GM19099 (cell line): ENCODE measurements around the gene ITGA2.

Experiments used
- POLR2A ChIP-seq: IDR thresholded peaks from 3 replicates; pipeline ENCODE4 v1.6.1; 2011; ENCODE audit warnings: low read depth; ENCODE audit not compliant: insufficient read length; ENCODE audit errors: extremely low read depth

ITGA2 gene

GRCh38 chr5:53084546-53085255, 95.5 kb downstream of the ITGA2 start:
- TF ChIP-seq POLR2A, result no peak

GRCh38 chr5:53087171-53087570, 98.0 kb downstream of the ITGA2 start:
- TF ChIP-seq POLR2A, result no peak

GRCh38 chr5:53087621-53088121, 98.5 kb downstream of the ITGA2 start:
- TF ChIP-seq POLR2A, result no peak

GRCh38 chr5:53089481-53089991, 100.4 kb downstream of the ITGA2 start:
- TF ChIP-seq POLR2A, result no peak

GRCh38 chr5:53090229-53090628, 101.1 kb downstream of the ITGA2 start:
- TF ChIP-seq POLR2A, result no peak

- TF ChIP-seq POLR2A, result no peak
These were observed 102.1 kb downstream of the ITGA2 start for GRCh38 chr5:53091289-53091688.

- no peak for TF ChIP-seq POLR2A
These were observed 103.1 kb downstream of the ITGA2 start for GRCh38 chr5:53092242-53092641.

GRCh38 chr5:53095217-53095616, 106.1 kb downstream of the ITGA2 start:
- no peak for TF ChIP-seq POLR2A

- no peak for TF ChIP-seq POLR2A
These were observed 106.9 kb downstream of the ITGA2 start for GRCh38 chr5:53095931-53096525.

GRCh38 chr5:53099546-53099945, 110.4 kb downstream of the ITGA2 start:
- TF ChIP-seq POLR2A, result no peak

GRCh38 chr5:53100606-53101005, 111.5 kb downstream of the ITGA2 start:
- no peak for TF ChIP-seq POLR2A

- TF ChIP-seq POLR2A, result no peak
These were observed 116.6 kb downstream of the ITGA2 start for GRCh38 chr5:53105611-53106300.

- TF ChIP-seq POLR2A, result no peak
These were observed 119.9 kb downstream of the ITGA2 start for GRCh38 chr5:53109056-53109442.

- TF ChIP-seq POLR2A, result peak; percentile 91
These were observed 120.4 kb downstream of the ITGA2 start, which contains the start of gene MOCS2 for GRCh38 chr5:53109443-53110127. Gene MOCS2 (minus strand): TSS chr5:53109757. CDS start chr5:53107174, 2,583 bp downstream.

- TF ChIP-seq POLR2A, result no peak
These were observed 121.0 kb downstream of the ITGA2 start for GRCh38 chr5:53110156-53110555.
